ENCODE results near the gene PLCB4. TPM values are rescaled to one million over a fixed set of nuclear protein-coding genes. Genes with fewer than 3 reads are reported as not detected.

Gene PLCB4
- total RNA-seq, 4 donors from 2014 or later: 17.4 to 264 (median 28.1) TPM

GRCh38 chr20:9202420-9203080 is 133.7 kb downstream of the PLCB4 start:
- H3K27ac ChIP-seq: no peak overlapping the region
- no peaks in the 10 kb centered on the region for H3K27me3 ChIP-seq
- intact Hi-C loops (cut with DNase I; ENCODE audit: low total_unique reads): no loop called here
- no peak overlapping the region for H3K4me3 ChIP-seq
- no peak for DNase-seq
- H3K4me1 ChIP-seq: no peaks in the 10 kb centered on the region
- TF ChIP-seq POLR2A (IDR thresholded peaks at IDR 0.05) (no peak), CTCF (IDR thresholded peaks at IDR 0.05) (no peak)
- no peaks in the 10 kb centered on the region for H3K9me3 ChIP-seq
- H3K36me3 ChIP-seq: no peaks in the 10 kb centered on the region

DNA sequence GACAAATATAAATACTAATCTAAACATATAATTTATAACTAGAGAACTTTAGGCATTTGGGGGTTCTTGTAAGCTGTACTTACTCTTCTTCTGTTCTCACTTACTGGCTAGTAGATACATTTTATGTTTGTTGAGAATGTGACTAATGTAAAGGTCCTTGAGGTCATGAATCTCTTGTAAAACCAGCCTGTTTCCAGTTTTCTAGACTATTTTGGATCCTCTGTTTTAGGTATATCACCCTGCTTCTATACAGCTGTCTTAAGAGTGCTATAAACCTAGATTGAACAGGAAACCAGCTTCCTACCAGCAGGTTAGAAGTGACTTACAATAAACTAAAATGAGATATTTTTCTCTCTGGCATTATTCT is 134.2 kb downstream of the PLCB4 start:
- H3K4me1 ChIP-seq: no peaks in the 10 kb centered on the region
- intact Hi-C loops (cut with DNase I; ENCODE audit: low total_unique reads): no loop called here
- H3K27ac ChIP-seq: no peak overlapping the region
- H3K9me3 ChIP-seq: no peaks in the 10 kb centered on the region
- no peaks in the 10 kb centered on the region for H3K27me3 ChIP-seq
- DNase-seq: no peak
- no peak overlapping the region for H3K4me3 ChIP-seq
- TF ChIP-seq POLR2A (IDR thresholded peaks at IDR 0.05) (no peak), CTCF (IDR thresholded peaks at IDR 0.05) (no peak)
- no peaks in the 10 kb centered on the region for H3K36me3 ChIP-seq

GRCh38 chr20:9204979-9205378 is 136.1 kb downstream of the PLCB4 start:
- no peaks in the 10 kb centered on the region for H3K27me3 ChIP-seq
- no peak overlapping the region for H3K4me3 ChIP-seq
- no peak overlapping the region for H3K27ac ChIP-seq
- no peaks in the 10 kb centered on the region for H3K36me3 ChIP-seq
- no peak for TF ChIP-seq POLR2A (IDR thresholded peaks at IDR 0.05)
- no peak for TF ChIP-seq CTCF (IDR thresholded peaks at IDR 0.05)
- intact Hi-C loops (cut with DNase I; ENCODE audit: low total_unique reads): no loop called here
- no peak for DNase-seq
- no peaks in the 10 kb centered on the region for H3K4me1 ChIP-seq
- H3K9me3 ChIP-seq: no peaks in the 10 kb centered on the region

GRCh38 chr20:9206486-9206885 is 137.6 kb downstream of the PLCB4 start:
- Histone ChIP-seq H3K4me1 (no peaks in the 10 kb centered on the region), H3K27ac (no peak overlapping the region), H3K36me3 (no peaks in the 10 kb centered on the region), H3K27me3 (no peaks in the 10 kb centered on the region), H3K9me3 (no peaks in the 10 kb centered on the region), H3K4me3 (no peak overlapping the region)
- intact Hi-C loops (cut with DNase I; ENCODE audit: low total_unique reads): no loop called here
- DNase-seq: no peak
- TF ChIP-seq POLR2A (IDR thresholded peaks at IDR 0.05): no peak
- no peak for TF ChIP-seq CTCF (IDR thresholded peaks at IDR 0.05)

GRCh38 chr20:9207253-9207652 is 138.4 kb downstream of the PLCB4 start:
- no peak for DNase-seq
- no peak for TF ChIP-seq CTCF (IDR thresholded peaks at IDR 0.05)
- no peak for TF ChIP-seq POLR2A (IDR thresholded peaks at IDR 0.05)
- Histone ChIP-seq H3K27me3 (no peaks in the 10 kb centered on the region), H3K4me1 (no peaks in the 10 kb centered on the region), H3K9me3 (no peaks in the 10 kb centered on the region), H3K4me3 (no peak overlapping the region), H3K36me3 (no peaks in the 10 kb centered on the region), H3K27ac (no peak overlapping the region)
- intact Hi-C loops (cut with DNase I; ENCODE audit: low total_unique reads): no loop called here
